HCT116 (cell line): ENCODE results near the gene STAG3. TPM values are rescaled to one million over a fixed set of nuclear protein-coding genes. Genes with fewer than 3 reads are reported as not detected.

Experiments used
- ATAC-seq: fragments of 200-7000 bp; cut with Tn5 transposase; 2 replicates; pipeline ENCODE4 v1.9.1; 2020; ENCODE audit warnings: mild to moderate bottlenecking, moderate library complexity
- BruUV-seq: library from RNA; stranded (reverse); fragments of 400-500 nt; replicated peaks from 2 replicates; lab custom pipeline; 2021; lab: Mats Ljungman, UMichigan
- CTCF ChIA-PET: fragments of 300-600 bp; sonication (Branson Sonifier 250); formaldehyde crosslinking; loops from one replicate; lab custom pipeline; 2021; ENCODE audit warnings: antibody characterized with exemption; lab: Charles Lee
- POLR2A ChIA-PET: fragments of 300-600, 350-600 bp; sonication (Branson Sonifier 250); formaldehyde crosslinking; loops from one replicate; lab custom pipeline; 2021; ENCODE audit warnings: antibody characterized with exemption; lab: Charles Lee
- RAD21 ChIA-PET, 2 experiments: fragments of 300-600 bp; sonication (Branson Sonifier 250); formaldehyde crosslinking; loops; one replicate each; lab custom pipeline; 2023; ENCODE audit warnings: low total read pairs in 2 of 2; ENCODE audit not compliant: uncharacterized antibody in 2 of 2, unreplicated experiment in 2 of 2, low non-redundant PET in 1 of 2; lab: Charles Lee
- DNase-seq: peaks from one replicate; pipeline ENCODE4 v3.0.0-alpha.2; 2010; ENCODE audit warnings: low read depth, low spot score
- H2AFZ ChIP-seq: fragments of 200-600 bp; shearing (Covaris generic), sonication (generic); 2 replicates; pipeline ENCODE4 v1.6.1; 2017; ENCODE audit warnings: low read depth, mixed run types, mixed read lengths, antibody characterized with exemption, low read length; ENCODE audit not compliant: poor library complexity, severe bottlenecking
- H3K27ac ChIP-seq: 2 replicates; pipeline ENCODE4 v1.5.1; 2012; ENCODE audit warnings: low read depth, low read length
- H3K27me3 ChIP-seq: fragments of 200-600 bp; sonication (generic); 2 replicates; pipeline ENCODE4 v1.6.1; 2016; ENCODE audit warnings: mixed run types, low read length, mixed read lengths; ENCODE audit not compliant: insufficient read depth
- H3K36me3 ChIP-seq, 2 experiments: fragments of 200-500 bp in 1 of 2; fragments of 200-600 bp in 1 of 2; sonication (Bioruptor generic) in 1 of 2; sonication (generic) in 1 of 2; 2 replicates each; pipeline versions ENCODE4 v1.5.1 to v1.6.1; 2014 to 2016; ENCODE audit warnings: low read length in 2 of 2, inconsistent platforms in 1 of 2, mixed read lengths in 1 of 2, mixed run types in 1 of 2; ENCODE audit not compliant: insufficient read depth in 2 of 2, control insufficient read depth in 1 of 2
- H3K4me1 ChIP-seq, 2 experiments: fragments of 200-600 bp in 1 of 2; sonication (generic) in 1 of 2; 2 replicates each; pipeline versions ENCODE4 v1.5.1 to v1.6.1; 2012 to 2017; ENCODE audit warnings: low read length in 2 of 2, inconsistent platforms in 1 of 2, mild to moderate bottlenecking in 1 of 2, mixed read lengths in 1 of 2, mixed run types in 1 of 2, moderate library complexity in 1 of 2; ENCODE audit not compliant: insufficient read depth in 2 of 2, control insufficient read depth in 1 of 2
- H3K4me2 ChIP-seq: fragments of 200-600 bp; sonication (generic); 2 replicates; pipeline ENCODE4 v1.6.1; 2017; ENCODE audit warnings: mixed run types, low read length, mixed read lengths
- H3K4me3 ChIP-seq, 2 experiments: fragments of 200-600 bp in 1 of 2; sonication (generic) in 1 of 2; replicated peaks in 1 of 2; 2 replicates each; pipeline ENCODE4 v1.5.1; 2011 to 2016; ENCODE audit warnings: low read length in 2 of 2, control low read depth in 1 of 2, low read depth in 1 of 2, mild to moderate bottlenecking in 1 of 2, mixed read lengths in 1 of 2, mixed run types in 1 of 2
- H3K79me2 ChIP-seq: fragments of 200-600 bp; sonication (generic); 2 replicates; pipeline ENCODE4 v1.6.1; 2017; ENCODE audit warnings: mild to moderate bottlenecking, mixed run types, low read length, moderate library complexity, mixed read lengths; ENCODE audit not compliant: insufficient read depth
- H3K9ac ChIP-seq: fragments of 200-600 bp; sonication (generic); 2 replicates; pipeline ENCODE4 v1.6.1; 2016; ENCODE audit warnings: low read length, mixed read lengths
- H3K9me2 ChIP-seq: fragments of 200-600 bp; sonication (generic), shearing (Covaris generic); 2 replicates; pipeline ENCODE4 v1.6.1; 2017; ENCODE audit warnings: mixed run types, mild to moderate bottlenecking, moderate library complexity; ENCODE audit not compliant: insufficient read depth
- H3K9me3 ChIP-seq, 2 experiments: fragments of 200-500 bp in 1 of 2; fragments of 200-600 bp in 1 of 2; sonication (Bioruptor generic) in 1 of 2; sonication (generic) in 1 of 2; 2 replicates each; pipeline ENCODE4 v1.6.1; 2014 to 2017; ENCODE audit warnings: low read length in 2 of 2, mixed read lengths in 2 of 2, inconsistent platforms in 1 of 2, low read depth in 1 of 2, mild to moderate bottlenecking in 1 of 2, mixed run types in 1 of 2, moderate library complexity in 1 of 2; ENCODE audit not compliant: control insufficient read depth in 1 of 2, insufficient read depth in 1 of 2
- H4K20me1 ChIP-seq: fragments of 200-600 bp; sonication (generic), shearing (Covaris generic); 2 replicates; pipeline ENCODE4 v1.6.1; 2017; ENCODE audit warnings: mixed run types, mild to moderate bottlenecking, moderate library complexity; ENCODE audit not compliant: insufficient read depth
- SRF ChIP-seq: IDR thresholded peaks from 2 replicates; pipeline ENCODE4 v1.6.1; 2012; ENCODE audit warnings: low read depth
- intact Hi-C: fragments of 100-400 bp; cut with micrococcal nuclease; formaldehyde crosslinking; loops from 2 replicates; pipeline ENCODE4 v1.10.0; 2022
- total RNA-seq: library from RNA; stranded (reverse); gene quantifications from one replicate; pipeline ENCODE4 v1.2.1, GENCODE V29; 2021; ENCODE audit not compliant: unreplicated experiment
- TF ChIP-seq, protein P1 (sequence below), 3 experiments: fragments of 200-600 bp in 1 of 3; sonication (generic) in 1 of 3; IDR thresholded peaks in 2 of 3; conservative IDR thresholded peaks in 1 of 3; 2 replicates each; pipeline ENCODE4 v1.5.1; 2012 to 2017; ENCODE audit warnings: low read depth in 2 of 3, low read length in 2 of 3, antibody characterized with exemption in 1 of 3, borderline replicate concordance in 1 of 3, control low read depth in 1 of 3, mild to moderate bottlenecking in 1 of 3, mixed read lengths in 1 of 3, mixed run types in 1 of 3, moderate library complexity in 1 of 3; ENCODE audit not compliant: insufficient read depth in 1 of 3

The STAG3 gene
- total RNA-seq, 1 experiment from 2014 or later: 1.2 TPM

DNA sequence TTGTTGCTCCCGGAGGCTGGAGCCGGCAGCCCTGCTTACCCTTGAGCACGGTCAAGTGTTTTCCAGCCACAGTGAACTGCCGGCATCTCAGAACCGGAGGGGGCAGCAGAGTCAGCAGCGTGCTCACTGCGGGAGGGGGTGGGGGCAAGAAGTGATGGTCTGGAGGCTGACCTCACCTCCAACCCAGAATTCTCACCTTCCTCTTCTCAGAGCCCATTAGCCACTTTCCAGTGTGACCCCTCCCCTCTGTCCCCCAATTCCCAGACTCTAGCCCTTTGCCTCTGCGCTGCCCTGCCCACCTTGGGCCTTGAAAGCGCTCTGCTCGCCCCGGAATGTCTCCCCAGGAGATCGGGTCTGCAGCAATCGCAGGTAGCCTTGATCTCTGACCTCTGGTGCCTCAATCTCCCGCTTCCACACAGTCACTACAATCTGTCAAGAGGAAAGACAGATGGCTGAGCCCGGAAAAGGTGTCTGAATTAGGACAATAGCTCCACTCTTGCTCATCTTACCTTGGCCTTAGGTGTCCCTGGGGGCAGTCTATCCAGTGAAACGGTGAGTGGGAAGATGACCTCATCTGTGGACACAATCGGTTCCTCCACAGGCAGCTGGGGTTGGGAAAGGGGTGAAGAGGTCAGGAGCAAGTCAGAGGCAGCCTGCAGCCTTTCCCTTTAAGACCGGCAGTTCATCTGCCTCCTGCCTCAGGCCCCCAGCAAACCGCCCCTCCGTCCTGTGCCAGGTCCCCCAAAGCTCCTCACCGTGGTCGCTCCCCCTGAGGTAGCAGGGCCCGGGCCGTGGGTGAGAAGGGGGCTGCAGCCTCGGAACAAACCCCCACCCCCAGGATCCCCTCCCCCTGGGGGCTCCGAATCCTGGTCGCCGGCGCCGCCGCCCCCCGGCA lies 20.1 kb upstream of the STAG3 start:
- Histone ChIP-seq H3K36me3 (peaks cover 14 to 16% of the 10 kb centered on the region in 2 experiments; a peak in 3 of 4 replicates), H2AFZ (no peak overlapping the region), H3K4me2 (peak overlapping the region; percentile 93), H3K4me1 (peaks cover 15 to 23% of the 10 kb centered on the region in 2 experiments), H3K79me2 (peaks cover 19% of the 10 kb centered on the region), H3K27ac (peak overlapping the region; percentile 91), H3K9me2 (no peaks in the 10 kb centered on the region), H3K9me3 (no peaks in the 10 kb centered on the region)
- RAD21 ChIA-PET: interaction anchor here in 1 of 2 experiments (0.6 kb wide), 1 partner anchor 70 kb away, joined by 11 read pairs; no protein-coding TSS in a partner anchor
- no peak for DNase-seq
- intact Hi-C loops: no loop called here
- POLR2A ChIA-PET: no interaction called here
- CTCF ChIA-PET: interaction anchor here (1.0 kb wide), 1 partner anchor 9 kb away, joined by 4 read pairs; the partner anchor contains the start of gene LAMTOR4
- TF ChIP-seq, protein P1, sequence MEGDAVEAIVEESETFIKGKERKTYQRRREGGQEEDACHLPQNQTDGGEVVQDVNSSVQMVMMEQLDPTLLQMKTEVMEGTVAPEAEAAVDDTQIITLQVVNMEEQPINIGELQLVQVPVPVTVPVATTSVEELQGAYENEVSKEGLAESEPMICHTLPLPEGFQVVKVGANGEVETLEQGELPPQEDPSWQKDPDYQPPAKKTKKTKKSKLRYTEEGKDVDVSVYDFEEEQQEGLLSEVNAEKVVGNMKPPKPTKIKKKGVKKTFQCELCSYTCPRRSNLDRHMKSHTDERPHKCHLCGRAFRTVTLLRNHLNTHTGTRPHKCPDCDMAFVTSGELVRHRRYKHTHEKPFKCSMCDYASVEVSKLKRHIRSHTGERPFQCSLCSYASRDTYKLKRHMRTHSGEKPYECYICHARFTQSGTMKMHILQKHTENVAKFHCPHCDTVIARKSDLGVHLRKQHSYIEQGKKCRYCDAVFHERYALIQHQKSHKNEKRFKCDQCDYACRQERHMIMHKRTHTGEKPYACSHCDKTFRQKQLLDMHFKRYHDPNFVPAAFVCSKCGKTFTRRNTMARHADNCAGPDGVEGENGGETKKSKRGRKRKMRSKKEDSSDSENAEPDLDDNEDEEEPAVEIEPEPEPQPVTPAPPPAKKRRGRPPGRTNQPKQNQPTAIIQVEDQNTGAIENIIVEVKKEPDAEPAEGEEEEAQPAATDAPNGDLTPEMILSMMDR (IDR thresholded peaks at IDR 0.05 in 2 of 3, conservative IDR thresholded peaks at IDR 0.05 in 1 of 3; ENCODE audit: borderline replicate concordance in 1 of 3, insufficient read depth in 1 of 3, low read depth in 2 of 3, low read length in 2 of 3): peak in 2 of 3 experiments; percentile 17 to 27; a peak in 3 of 6 replicates
- no peak for TF ChIP-seq SRF
- TF ChIP-seq, all 23 proteins: peak for 1
- peak overlapping the region; percentile 84 for H3K9ac ChIP-seq
- H4K20me1 ChIP-seq: no peaks in the 10 kb centered on the region
- no peaks in the 10 kb centered on the region for H3K27me3 ChIP-seq
- TSS peak; percentile 46 for BruUV-seq
- H3K4me3 ChIP-seq: peak overlapping the region; percentile 56 to 91
- peak; percentile 59 for ATAC-seq
